IPS-20b (cell line): ENCODE data around the gene KRCC1.
"Not testable (repeated sequence)": the region's sequence is repeated elsewhere in the genome, so short reads cannot be mapped to it uniquely, and the experiment has no call there.

Experiments
- H3K27ac ChIP-seq: one replicate; pipeline ENCODE4 v1.5.1; 2013; ENCODE audit warnings: low read length
- H3K27me3 ChIP-seq: 2 replicates; pipeline ENCODE4 v1.6.1; 2013; ENCODE audit warnings: mild to moderate bottlenecking, low read length, inconsistent platforms; ENCODE audit not compliant: insufficient read depth
- H3K36me3 ChIP-seq: 2 replicates; pipeline ENCODE4 v1.6.1; 2013; ENCODE audit warnings: low read depth, mild to moderate bottlenecking, inconsistent platforms, low read length, moderate library complexity; ENCODE audit not compliant: insufficient read depth
- H3K4me1 ChIP-seq: 2 replicates; pipeline ENCODE4 v1.6.1; 2013; ENCODE audit warnings: mild to moderate bottlenecking, control low read depth, inconsistent platforms, low read length, moderate library complexity; ENCODE audit not compliant: insufficient read depth
- H3K4me3 ChIP-seq: 2 replicates; pipeline ENCODE4 v1.5.1; 2013; ENCODE audit warnings: mild to moderate bottlenecking, low read length, inconsistent platforms
- H3K9ac ChIP-seq: 2 replicates; pipeline ENCODE4 v1.6.1; 2013; ENCODE audit warnings: low read depth, mild to moderate bottlenecking, inconsistent platforms, low read length, moderate library complexity
- H3K9me3 ChIP-seq: 2 replicates; pipeline ENCODE4 v1.6.1; 2013; ENCODE audit warnings: mild to moderate bottlenecking, low read depth, low read length, inconsistent platforms; ENCODE audit not compliant: insufficient read depth

The KRCC1 gene

DNA sequence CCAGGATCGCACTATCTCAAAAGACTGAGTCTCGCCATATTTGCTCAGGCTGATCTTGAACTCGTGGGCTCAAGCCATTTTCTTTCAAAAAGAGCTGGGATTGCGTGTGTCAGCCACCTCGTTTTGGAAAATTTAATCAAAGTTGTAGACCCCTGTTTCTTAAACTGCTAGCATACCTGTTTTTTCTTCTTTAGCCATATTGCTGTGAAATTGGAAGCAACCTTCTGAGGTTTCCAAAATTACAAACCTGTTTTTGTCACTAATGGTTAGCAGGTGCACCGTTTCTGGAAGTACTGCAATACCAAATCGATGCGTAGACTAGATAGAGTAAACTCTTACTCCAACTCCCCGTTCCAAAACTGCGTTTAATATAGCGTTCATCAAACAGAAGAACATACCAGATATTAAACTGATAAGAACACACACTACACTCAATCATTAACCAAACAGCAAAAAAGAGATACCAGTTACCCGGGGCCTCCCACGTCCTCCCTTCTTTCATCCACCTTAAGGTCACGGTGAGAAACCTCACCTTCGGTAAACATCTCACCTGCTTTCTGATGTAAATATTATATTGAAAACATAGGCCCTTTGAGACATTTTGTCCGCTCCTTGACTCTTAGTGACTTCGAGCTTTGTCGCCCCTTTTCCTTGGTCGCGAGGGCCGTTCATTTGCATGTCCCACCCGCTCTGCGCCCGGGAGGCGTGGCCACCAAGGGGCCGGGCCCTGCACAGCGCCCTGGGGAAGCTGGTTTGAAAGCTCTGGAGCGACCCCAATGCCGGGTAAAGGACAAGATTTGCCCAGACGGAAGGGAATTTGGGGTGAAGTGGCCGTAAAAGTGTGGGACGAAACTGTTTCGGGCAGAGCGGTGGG, 39.3 kb downstream of the KRCC1 start, which contains the start of gene RNU2-63P:
Gene RNU2-63P, minus strand, starts transcription at position 462 of the 874 bp plus-strand sequence.
- H3K9me3 ChIP-seq: no peaks in the 10 kb centered on the region
- H3K4me3 ChIP-seq: peak within 1 kb of the TSS; percentile 74
- no peaks in the 10 kb centered on the region for H3K36me3 ChIP-seq
- peaks cover 6% of the 10 kb centered on the region; the same call in 1 of the 2 replicates for H3K27me3 ChIP-seq
- peak within 1 kb of the TSS; percentile 26 for H3K27ac ChIP-seq
- H3K9ac ChIP-seq: peak within 1 kb of the TSS; percentile 93
- peaks cover 16% of the 10 kb centered on the region for H3K4me1 ChIP-seq

DNA sequence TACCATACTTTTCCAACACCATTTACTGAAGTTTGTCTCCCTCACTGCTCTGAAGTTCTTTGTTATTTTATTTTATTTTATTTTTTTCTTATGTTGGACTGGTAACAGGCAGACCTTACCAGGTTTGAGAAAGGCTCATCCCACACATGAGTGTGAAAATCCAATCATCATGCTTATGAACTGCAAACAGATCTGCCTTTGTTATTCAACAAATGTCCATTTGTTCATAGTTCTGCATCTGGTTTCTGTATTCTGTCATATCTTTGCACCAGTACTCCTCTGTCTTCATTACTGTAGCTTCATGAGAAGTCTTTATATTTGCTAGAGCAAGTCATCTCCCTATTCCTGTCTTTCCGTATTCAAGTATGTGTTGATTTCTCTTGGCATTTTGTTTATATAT, 44.6 kb downstream of the KRCC1 start:
- no peak overlapping the region for H3K27ac ChIP-seq
- H3K9ac ChIP-seq: no peak overlapping the region
- no peak overlapping the region for H3K4me3 ChIP-seq
- H3K27me3 ChIP-seq: no peaks in the 10 kb centered on the region
- no peaks in the 10 kb centered on the region for H3K9me3 ChIP-seq
- H3K4me1 ChIP-seq: no peaks in the 10 kb centered on the region
- H3K36me3 ChIP-seq: no peaks in the 10 kb centered on the region

DNA sequence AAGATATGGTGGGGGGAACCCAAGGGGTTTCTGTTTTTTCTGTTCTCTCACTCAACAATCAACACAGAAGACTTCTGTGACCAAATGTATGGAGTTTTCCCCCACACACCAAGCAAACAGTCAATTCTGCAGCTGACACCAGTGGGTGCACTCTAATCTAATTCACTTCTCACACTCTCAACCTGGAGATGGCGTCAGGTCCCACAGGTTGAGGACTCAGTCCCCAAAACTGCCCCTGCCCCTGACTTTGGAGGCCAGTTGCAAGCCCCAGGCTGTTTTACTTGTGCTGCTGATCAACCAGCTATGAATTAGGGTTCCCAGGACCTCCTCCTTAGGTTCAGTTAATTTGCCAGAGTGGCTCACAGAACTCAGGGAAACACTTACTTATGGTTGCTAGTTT, 45.4 kb downstream of the KRCC1 start:
- no peak overlapping the region for H3K27ac ChIP-seq
- H3K9me3 ChIP-seq: no peaks in the 10 kb centered on the region
- H3K4me3 ChIP-seq: no peak overlapping the region

DNA sequence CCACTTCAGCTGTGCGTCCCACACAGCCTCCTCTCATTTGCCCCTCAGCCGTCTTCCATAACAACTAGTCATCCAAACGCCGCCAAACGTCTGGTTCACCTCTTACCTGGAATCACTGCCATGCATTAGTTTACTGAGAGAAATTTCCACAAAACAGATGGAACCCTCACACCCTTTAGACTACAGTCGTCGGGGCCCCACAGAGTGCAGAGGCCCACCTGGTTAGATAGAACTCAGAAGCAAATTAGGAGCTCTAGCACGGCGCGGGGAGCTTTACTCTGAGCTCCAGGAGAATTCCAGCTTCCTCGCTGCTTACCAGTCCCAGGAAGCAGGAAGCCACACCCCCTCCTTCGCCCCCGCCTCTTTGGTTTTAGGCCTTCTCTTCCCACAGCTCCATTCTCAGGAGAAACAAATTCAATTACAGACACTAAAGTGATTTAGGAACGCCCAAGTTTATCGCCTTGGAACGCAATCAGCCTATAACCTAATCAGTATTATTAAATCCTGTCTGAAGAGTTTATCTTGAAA, 48.6 kb downstream of the KRCC1 start:
- Histone ChIP-seq H3K27me3 (no peaks in the 10 kb centered on the region), H3K27ac (no peak overlapping the region), H3K9me3 (no peaks in the 10 kb centered on the region), H3K4me1 (peaks cover 5% of the 10 kb centered on the region; the same call in 1 of the 2 replicates), H3K4me3 (no peak overlapping the region), H3K9ac (no peak overlapping the region), H3K36me3 (no peaks in the 10 kb centered on the region)

More for the DNA sequence above, 45.4 kb downstream of the KRCC1 start:
- H3K36me3 ChIP-seq: no peaks in the 10 kb centered on the region
- H3K27me3 ChIP-seq: no peaks in the 10 kb centered on the region
- H3K4me1 ChIP-seq: no peaks in the 10 kb centered on the region
- H3K9ac ChIP-seq: no peak overlapping the region

DNA sequence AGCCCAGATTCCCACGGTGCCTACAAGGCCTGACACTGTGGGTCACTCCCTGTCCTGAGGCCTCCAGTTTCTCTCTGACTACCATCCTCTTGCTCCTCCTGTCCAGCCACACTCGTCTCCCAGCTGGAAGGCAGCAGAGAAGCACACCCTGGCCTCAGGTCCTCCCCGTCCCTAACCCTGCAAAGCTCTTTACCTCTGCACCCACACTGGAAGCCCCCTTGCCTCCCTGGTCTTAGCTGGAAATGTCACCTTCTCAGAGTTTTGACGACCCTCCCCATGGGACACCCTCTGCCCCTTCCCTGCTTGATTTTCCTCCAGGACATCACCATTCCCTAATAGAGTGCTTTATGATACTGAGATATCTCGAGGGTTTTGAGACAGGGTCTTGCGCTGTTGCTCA, 49.8 kb downstream of the KRCC1 start:
- H3K4me3 ChIP-seq: no peak overlapping the region
- no peak overlapping the region for H3K27ac ChIP-seq
- peaks cover 5% of the 10 kb centered on the region; the same call in 1 of the 2 replicates for H3K4me1 ChIP-seq
- H3K9ac ChIP-seq: no peak overlapping the region
- H3K9me3 ChIP-seq: no peaks in the 10 kb centered on the region
- no peaks in the 10 kb centered on the region for H3K27me3 ChIP-seq
- H3K36me3 ChIP-seq: no peaks in the 10 kb centered on the region

DNA sequence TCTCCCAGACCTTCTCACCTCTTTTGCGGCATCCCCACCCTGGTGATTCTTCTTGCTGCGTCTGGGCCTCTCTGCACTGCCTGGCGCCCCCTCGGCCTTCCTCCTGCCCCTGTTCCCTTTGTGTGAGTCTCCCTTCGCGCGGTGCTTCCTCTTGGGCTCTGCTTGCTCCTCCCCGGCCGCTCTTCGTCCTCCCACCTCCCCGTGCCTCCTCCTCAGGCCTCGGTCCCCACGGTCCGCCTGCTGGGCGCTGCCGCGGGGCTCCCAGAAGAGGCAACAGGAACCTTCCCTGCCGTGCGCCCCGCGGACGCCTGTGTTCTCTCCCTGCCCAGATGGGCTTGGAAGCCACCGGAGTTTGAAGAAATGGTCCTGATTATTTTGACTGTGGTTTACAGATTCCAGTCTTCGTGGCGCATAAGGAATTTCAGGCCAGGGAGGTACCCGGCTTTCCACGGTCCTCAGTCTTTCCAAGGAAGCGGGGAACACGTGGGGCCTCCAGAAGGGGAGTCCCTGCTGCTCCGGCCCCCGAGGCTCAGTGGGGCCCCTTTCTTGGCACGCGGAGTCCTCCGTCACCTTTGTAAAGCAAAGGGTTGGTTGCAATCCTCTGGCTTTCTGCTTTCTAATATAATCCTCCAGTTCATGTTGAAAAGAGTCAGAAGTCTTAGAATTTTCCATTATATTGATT, 52.4 kb downstream of the KRCC1 start:
- no peaks in the 10 kb centered on the region for H3K27me3 ChIP-seq
- H3K9me3 ChIP-seq: no peaks in the 10 kb centered on the region
- H3K4me1 ChIP-seq: peaks cover 5% of the 10 kb centered on the region; the same call in 1 of the 2 replicates
- H3K9ac ChIP-seq: peak overlapping the region; percentile 58; the same call in 1 of the 2 replicates
- H3K36me3 ChIP-seq: no peaks in the 10 kb centered on the region
- H3K27ac ChIP-seq: no peak overlapping the region
- peak overlapping the region; percentile 7; the same call in 1 of the 2 replicates for H3K4me3 ChIP-seq

DNA sequence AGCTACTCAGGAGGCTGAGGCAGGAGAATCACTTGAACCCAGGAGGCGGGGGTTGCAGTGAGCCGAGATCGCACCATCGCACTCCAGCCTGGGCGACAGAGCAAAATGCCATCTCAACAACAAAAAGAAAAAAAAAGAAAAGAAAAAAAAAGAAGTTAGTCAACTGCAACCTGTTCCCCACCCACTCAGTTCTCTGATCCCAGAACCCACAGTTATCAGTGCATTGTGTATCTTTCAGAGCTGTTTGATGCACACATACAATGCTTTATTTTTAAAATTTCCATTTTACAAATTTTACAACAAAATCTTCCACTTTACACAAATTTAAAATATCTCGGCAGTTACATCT, 53.2 kb downstream of the KRCC1 start:
- Histone ChIP-seq H3K27me3 (no peaks in the 10 kb centered on the region), H3K36me3 (no peaks in the 10 kb centered on the region), H3K27ac (no peak overlapping the region), H3K4me1 (peaks cover 5% of the 10 kb centered on the region; the same call in 1 of the 2 replicates), H3K9me3 (no peaks in the 10 kb centered on the region), H3K4me3 (no peak overlapping the region), H3K9ac (no peak overlapping the region)

DNA sequence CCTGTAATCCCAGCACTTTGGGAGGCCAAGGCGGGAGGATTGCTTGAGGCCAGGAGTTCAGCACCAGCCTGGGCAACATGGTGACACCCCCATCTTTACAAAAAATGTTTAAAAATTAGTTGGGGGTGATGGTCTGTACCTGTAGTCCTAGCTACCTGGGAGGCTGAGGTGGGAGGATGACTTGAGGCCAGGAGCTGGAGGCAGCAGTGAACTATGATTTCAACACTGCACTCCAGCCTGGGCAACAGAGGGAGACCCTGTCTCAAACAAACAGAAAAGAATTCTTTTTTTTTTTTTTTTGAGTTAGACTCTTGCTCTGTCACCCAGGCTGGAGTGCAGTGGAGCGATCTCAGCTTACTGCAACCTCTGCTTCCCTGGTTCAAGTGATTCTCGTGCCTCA, 55.1 kb downstream of the KRCC1 start:
- not testable (repeated sequence) for H3K9ac ChIP-seq, H3K27ac ChIP-seq, H3K9me3 ChIP-seq, H3K27me3 ChIP-seq, H3K36me3 ChIP-seq, H3K4me3 ChIP-seq, H3K4me1 ChIP-seq

DNA sequence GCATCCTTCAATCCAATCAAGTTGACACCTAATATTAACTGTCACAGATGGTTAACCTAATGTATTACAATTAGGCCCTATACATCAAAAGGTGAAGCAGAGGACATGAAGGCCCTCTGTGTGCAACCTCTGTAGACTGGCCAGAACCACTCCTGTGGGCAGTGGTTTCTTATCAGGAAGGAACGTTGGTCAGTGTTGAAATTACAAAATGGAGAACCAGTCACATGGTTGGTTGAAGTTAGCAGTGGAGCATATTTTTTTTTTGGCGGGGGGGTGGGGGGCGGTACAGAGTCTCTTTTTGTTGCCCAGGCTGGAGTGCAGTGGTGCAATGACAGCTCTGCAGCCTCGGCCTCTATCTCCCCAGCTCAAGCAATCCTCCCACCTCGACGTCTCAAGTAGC, 59.0 kb downstream of the KRCC1 start:
- H3K9me3 ChIP-seq: no peaks in the 10 kb centered on the region
- H3K36me3 ChIP-seq: no peaks in the 10 kb centered on the region
- H3K4me3 ChIP-seq: no peak overlapping the region
- H3K4me1 ChIP-seq: no peaks in the 10 kb centered on the region
- H3K27ac ChIP-seq: no peak overlapping the region
- H3K27me3 ChIP-seq: no peaks in the 10 kb centered on the region
- no peak overlapping the region for H3K9ac ChIP-seq

DNA sequence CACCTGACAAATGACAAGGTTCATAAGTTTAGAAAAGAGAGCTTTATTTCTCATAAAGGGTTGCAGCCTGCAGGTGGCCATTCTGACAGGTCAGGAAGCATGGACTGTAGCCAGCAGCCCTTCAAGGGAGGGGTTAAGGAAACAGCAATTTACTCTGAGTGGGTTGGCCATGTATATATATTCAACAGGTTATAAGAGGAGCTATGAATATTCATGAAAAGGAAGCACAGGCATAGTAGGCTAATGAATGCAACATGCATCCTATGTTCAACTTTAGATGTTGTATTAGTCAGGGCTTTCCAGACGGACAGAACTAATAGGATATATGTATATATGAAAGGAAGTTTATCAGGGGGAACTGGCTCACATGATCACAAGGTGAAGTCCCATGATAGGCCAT, 59.8 kb downstream of the KRCC1 start:
- no peak overlapping the region for H3K27ac ChIP-seq
- H3K9me3 ChIP-seq: no peaks in the 10 kb centered on the region
- H3K27me3 ChIP-seq: no peaks in the 10 kb centered on the region
- H3K4me1 ChIP-seq: no peaks in the 10 kb centered on the region
- H3K9ac ChIP-seq: no peak overlapping the region
- no peak overlapping the region for H3K4me3 ChIP-seq
- no peaks in the 10 kb centered on the region for H3K36me3 ChIP-seq

DNA sequence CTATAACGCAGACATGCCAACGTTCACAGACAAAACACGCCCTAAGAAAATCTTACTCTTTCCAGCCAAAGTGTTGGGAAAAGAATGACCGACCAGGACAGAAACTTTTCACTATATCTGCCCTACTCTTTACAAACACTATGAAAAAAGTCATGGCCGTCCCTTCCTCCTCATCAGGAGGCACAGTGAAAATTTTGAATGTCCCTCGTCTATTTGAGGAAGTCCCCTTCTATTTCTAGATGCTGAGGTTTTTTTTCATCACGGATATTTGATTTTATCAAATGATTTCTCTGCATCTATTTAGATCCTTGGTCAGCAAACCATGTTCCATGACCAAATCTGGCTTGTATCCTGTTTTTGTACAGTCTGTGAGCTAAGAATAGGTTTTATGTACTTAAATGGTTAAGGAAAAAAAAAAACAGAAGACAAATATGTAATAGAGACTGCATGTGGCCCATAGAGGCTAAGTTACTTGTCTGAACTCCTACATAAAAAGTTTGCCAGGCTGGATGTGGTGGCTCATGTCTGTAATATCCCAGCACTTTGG, 61.2 kb downstream of the KRCC1 start:
- not testable (repeated sequence) for H3K9ac ChIP-seq, H3K27me3 ChIP-seq, H3K4me1 ChIP-seq, H3K36me3 ChIP-seq, H3K4me3 ChIP-seq, H3K9me3 ChIP-seq, H3K27ac ChIP-seq
